Measurements from ENCODE around the gene ANKRD36C.
A peak's percentile ranks its signal among the peaks of the same experiment; 100 is the strongest.
"Not testable (repeated sequence)": the region's sequence is repeated elsewhere in the genome, so short reads cannot be mapped to it uniquely, and the experiment has no call there.

ANKRD36C gene

GRCh38 chr2:96006248-96006647 lies 14.6 kb upstream of the ANKRD36C start:
- not testable (repeated sequence) for DNase-seq (ENCODE audit: low spot score)

GRCh38 chr2:95992520-95993272 lies 1.1 kb upstream of the ANKRD36C start:
- peak; percentile 9 for DNase-seq (ENCODE audit: low spot score)

- not testable (repeated sequence) for DNase-seq (ENCODE audit: low spot score)
These were observed 478 bp upstream of the ANKRD36C start for GRCh38 chr2:95992102-95992501.

- DNase-seq (ENCODE audit: low spot score): not testable (repeated sequence)
These were observed 740 bp downstream of the ANKRD36C start for GRCh38 chr2:95990884-95991283.

GRCh38 chr2:95951662-95952061 lies 40.0 kb downstream of the ANKRD36C start:
- not testable (repeated sequence) for DNase-seq (ENCODE audit: low spot score)

DNA sequence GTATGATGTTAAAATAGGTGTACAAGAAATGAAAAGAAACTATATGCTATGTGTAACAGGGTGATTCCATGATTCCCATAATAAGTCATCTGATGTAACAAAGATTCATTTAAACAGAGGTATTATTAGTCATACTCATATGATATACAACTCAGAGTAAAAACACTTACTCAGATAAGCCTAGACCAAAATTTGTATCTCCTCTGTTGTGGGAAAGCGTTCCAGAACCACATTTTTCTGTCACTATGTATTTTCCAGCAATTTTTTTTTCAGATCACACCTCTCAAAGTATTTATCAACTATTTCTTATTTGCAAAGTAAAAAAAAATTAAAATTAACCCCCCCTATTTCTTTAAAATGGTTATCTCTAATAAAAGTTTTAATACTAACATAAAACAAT lies 43.6 kb downstream of the ANKRD36C start:
- DNase-seq (ENCODE audit: low spot score): not testable (repeated sequence)

GRCh38 chr2:95939947-95940346 lies 51.7 kb downstream of the ANKRD36C start:
- DNase-seq (ENCODE audit: low spot score): not testable (repeated sequence)

DNA sequence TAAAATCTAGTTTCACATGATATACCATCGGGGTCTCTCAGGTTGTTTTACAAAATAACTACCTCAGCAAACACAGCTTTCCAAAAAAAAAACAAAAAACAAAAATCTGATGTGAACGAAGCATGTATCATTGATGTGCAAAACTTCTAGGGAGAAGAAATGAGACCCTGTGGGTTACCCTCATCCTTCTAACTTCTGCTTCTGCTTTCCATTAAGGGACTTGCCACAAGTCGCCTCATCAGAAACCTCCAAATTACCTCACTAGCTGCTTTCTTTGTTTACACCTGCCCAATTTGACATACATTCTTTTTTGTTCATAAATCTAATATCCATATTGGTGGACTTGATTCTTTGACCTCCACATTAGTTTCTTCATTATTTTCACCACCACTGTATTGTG lies 60.9 kb downstream of the ANKRD36C start:
- not testable (repeated sequence) for DNase-seq (ENCODE audit: low spot score)

DNA sequence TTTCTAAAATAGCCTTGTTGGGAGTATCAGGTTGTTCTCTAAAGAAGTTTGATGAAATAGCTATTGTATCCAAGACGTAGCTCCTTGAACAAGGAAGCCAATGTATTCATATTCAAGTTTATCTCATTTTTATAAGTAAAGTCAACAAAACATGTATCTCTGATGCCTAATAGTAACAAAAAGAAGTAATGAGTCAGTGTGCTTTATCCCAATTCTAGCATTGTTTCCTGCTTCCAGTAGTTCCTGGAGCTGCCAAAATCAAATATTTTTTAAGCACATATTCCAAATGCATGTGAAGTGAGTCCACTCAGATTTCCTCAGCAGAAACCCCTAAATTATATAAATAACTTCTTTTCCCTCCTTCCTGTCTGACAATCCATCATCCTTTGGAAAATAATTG lies 74.6 kb downstream of the ANKRD36C start:
- not testable (repeated sequence) for DNase-seq (ENCODE audit: low spot score)

- DNase-seq (ENCODE audit: low spot score): not testable (repeated sequence)
These were observed 76.5 kb downstream of the ANKRD36C start for GRCh38 chr2:95915131-95915530.

- DNase-seq (ENCODE audit: low spot score): peak; percentile 0
These were observed 80.2 kb downstream of the ANKRD36C start for GRCh38 chr2:95911431-95911830.

GRCh38 chr2:95894443-95894842 lies 97.2 kb downstream of the ANKRD36C start:
- not testable (repeated sequence) for DNase-seq (ENCODE audit: low spot score)

GRCh38 chr2:95867929-95868328 lies 123.7 kb downstream of the ANKRD36C start:
- not testable (repeated sequence) for DNase-seq (ENCODE audit: low spot score)

DNA sequence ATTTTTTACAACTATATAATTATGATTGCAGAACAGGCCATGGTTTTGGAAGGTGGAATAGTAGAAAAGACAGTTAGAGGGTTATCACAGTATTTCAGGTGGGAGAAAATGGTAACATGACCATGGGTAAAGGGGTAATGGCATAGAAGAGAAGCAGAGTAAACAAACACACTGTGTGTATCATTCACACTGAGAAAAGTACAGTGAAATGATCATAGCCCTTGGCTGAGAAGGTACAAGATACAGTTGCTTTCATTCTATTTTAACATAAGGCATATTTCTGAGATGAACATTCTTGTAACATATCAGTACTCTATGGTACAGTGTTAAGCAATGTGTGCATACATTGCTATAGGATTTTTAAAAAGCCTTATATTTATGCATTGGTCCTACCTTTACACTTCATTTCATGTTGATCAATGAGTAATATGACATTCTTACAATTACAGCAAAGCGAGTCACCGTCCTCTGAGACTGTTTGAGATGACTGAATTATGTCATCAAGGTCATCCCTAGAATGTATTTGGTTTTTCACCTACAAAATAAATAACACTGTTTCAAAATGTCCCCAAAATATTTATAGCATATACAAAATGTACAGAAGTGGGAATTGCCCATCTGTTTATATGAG lies 124.5 kb downstream of the ANKRD36C start:
- not testable (repeated sequence) for DNase-seq (ENCODE audit: low spot score)

- not testable (repeated sequence) for DNase-seq (ENCODE audit: low spot score)
These were observed 129.5 kb downstream of the ANKRD36C start for GRCh38 chr2:95862121-95862520.

DNA sequence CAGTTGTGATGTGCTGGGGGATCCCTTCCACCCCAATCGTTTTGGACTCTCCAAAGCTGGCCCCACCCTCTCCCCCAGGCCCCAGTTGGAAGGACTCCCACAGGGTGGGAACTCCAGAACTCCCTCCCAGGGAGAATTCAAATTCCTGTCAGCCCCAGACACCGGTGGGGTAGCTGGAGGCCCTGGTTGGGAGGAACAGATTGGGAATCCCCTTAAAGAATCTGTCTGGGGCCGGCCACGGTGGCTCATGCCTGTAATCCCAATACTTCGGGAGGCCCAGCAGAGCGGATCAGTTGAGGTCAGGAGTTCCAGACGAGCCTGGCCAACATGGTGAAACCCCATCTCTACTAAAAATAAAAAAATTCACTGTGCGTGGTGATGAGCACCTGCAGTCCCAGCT lies 155.5 kb downstream of the ANKRD36C start:
- no peak for DNase-seq (ENCODE audit: low spot score)

GRCh38 chr2:95834077-95835013 lies 157.3 kb downstream of the ANKRD36C start:
- DNase-seq (ENCODE audit: low spot score): not testable (repeated sequence)

DNA sequence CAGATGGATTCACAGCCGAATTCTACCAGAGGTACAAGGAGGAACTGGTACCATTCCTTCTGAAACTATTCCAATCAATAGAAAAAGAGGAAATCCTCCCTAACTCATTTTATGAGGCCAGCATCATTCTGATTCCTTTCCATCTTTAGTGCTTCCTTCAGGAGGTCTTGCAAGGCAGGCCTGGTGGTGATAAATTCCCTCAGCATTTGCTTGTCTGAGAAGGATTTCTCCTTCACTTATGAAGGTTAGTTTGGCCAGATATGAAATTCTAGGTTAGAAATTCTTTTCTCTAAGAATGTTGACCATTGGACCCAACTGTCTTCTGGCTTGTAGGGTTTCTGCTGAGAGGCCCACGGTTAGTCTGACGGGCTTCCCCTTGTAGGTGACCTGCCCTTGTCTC lies 167.4 kb downstream of the ANKRD36C start:
- DNase-seq (ENCODE audit: low spot score): not testable (repeated sequence)

- DNase-seq (ENCODE audit: low spot score): not testable (repeated sequence)
These were observed 174.1 kb downstream of the ANKRD36C start for GRCh38 chr2:95817521-95817920.

- DNase-seq (ENCODE audit: low spot score): peak; percentile 22
These were observed 178.3 kb downstream of the ANKRD36C start for GRCh38 chr2:95813311-95813710.

- DNase-seq (ENCODE audit: low spot score): no peak
These were observed 191.7 kb downstream of the ANKRD36C start for GRCh38 chr2:95799892-95800291.
